ENCODE data around the gene SART3. TPM values are rescaled to one million over a fixed set of nuclear protein-coding genes. Genes with fewer than 3 reads are reported as not detected.

The SART3 gene
- total RNA-seq, 2 donors from 2014 or later, result 33.4 to 44.4 TPM

DNA sequence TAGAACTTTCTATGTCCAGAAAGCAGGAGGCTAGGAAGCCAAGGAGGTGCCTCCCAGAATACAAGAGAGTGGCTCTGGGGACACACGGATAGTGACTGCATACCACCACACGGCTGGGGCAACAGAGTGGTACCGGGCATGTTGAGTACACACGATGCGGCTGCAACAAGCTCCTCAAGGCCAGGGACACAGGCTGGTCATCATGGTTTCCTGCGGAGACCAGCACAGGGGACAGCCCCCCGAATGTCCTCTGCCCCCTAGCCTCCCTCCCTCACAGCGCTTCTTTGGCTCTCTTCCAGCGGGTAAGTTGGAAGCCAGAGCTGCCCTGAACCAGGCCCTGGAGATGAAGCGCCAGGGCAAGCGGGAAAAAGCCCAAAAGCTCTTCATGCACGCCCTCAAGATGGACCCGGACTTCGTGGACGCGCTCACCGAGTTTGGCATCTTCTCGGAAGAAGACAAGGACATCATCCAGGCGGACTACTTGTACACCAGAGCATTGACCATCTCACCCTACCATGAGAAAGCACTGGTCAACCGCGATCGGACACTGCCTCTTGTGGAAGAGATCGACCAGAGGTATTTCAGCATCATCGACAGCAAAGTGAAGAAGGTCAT lies 42.8 kb downstream of the SART3 start:
- peaks cover 53% of the 10 kb centered on the region for H3K36me3 ChIP-seq
- H3K9me3 ChIP-seq, result no peaks in the 10 kb centered on the region
- H3K4me3 ChIP-seq, result no peak overlapping the region
- TF ChIP-seq, protein P1, sequence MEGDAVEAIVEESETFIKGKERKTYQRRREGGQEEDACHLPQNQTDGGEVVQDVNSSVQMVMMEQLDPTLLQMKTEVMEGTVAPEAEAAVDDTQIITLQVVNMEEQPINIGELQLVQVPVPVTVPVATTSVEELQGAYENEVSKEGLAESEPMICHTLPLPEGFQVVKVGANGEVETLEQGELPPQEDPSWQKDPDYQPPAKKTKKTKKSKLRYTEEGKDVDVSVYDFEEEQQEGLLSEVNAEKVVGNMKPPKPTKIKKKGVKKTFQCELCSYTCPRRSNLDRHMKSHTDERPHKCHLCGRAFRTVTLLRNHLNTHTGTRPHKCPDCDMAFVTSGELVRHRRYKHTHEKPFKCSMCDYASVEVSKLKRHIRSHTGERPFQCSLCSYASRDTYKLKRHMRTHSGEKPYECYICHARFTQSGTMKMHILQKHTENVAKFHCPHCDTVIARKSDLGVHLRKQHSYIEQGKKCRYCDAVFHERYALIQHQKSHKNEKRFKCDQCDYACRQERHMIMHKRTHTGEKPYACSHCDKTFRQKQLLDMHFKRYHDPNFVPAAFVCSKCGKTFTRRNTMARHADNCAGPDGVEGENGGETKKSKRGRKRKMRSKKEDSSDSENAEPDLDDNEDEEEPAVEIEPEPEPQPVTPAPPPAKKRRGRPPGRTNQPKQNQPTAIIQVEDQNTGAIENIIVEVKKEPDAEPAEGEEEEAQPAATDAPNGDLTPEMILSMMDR (IDR thresholded peaks at IDR 0.05), result no peak
- DNase-seq (ENCODE audit: low spot score), result no peak
- no peak overlapping the region for H3K27ac ChIP-seq
- H3K27me3 ChIP-seq, result no peaks in the 10 kb centered on the region
- peaks cover 0 to 10% of the 10 kb centered on the region in 2 donors for H3K4me1 ChIP-seq

DNA sequence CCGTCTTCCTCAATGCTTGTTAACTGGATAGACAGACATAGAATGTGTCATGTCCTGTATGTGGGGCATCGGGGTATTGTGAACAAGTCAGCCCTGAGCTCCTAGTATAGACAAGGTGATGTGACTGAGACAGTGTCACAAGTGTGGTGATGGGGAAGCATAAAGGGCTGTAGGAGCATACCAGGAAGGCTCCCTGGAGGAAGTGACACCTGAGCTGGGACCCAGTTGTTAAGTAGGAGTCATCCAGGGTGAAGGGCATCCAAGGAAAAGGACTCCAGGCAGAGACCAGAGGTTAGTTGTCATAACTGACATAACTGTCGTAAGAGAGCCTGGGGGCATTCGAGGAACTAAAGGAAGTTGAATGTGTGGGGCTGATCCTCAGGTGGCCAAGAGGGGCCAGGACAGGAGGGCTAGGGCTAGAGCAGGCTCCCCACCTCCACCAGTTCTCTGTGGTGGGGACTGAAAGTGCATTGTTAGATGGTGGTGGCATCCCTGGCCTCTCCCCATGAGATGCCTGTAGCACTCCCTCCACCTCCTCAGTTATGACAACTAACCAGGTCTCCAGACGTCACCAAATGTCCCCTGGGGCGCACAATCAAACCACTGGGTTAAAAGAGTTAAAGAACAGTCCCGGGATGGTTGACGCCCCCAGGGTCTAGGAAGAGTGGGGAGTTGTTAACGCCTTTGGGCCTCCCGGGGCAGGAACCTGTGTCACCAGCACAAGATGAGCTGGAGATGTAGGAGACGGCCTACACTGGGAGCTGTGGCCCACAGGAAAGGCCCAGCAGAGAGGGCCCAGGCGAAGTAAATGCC lies 43.5 kb downstream of the SART3 start:
- DNase-seq (ENCODE audit: low spot score), result no peak
- Histone ChIP-seq H3K4me3 (no peak overlapping the region), H3K9me3 (no peaks in the 10 kb centered on the region), H3K4me1 (peaks cover 0 to 10% of the 10 kb centered on the region in 2 donors), H3K36me3 (peaks cover 45% of the 10 kb centered on the region), H3K27ac (no peak overlapping the region), H3K27me3 (no peaks in the 10 kb centered on the region)
- TF ChIP-seq, protein P1 (IDR thresholded peaks at IDR 0.05), result no peak

DNA sequence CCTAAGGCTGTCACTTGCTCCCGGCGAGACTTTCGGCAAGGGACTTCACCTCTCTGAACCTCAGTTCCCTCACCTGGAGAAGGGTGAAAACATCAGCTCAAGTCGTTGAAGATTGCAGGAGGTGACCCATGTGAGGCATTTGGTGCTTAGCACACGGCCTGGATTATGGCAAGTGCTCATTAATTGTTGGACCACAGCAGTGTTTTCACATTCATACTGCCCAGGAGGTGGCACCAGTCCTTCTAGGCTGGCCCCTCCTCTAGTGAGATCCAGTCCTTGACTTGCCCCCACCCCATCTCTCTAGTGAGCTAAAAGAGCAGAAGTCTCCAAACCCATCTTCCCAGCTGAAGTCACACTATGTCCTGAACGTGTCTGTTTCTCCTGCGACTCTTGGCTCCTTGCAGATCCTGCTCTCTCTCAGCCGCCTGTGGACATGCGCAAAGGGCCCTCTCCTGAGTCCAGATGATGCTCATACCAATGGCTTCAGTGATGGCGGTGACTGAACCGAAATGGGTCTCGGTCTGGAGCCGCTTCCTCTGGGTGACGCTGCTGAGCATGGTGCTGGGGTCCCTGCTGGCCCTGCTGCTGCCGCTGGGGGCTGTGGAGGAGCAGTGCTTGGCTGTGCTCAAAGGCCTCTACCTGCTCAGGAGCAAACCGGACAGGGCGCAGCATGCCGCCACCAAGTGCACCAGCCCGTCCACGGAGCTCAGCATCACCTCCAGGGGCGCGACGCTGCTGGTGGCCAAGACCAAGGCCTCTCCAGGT lies 44.3 kb downstream of the SART3 start:
- Histone ChIP-seq H3K4me3 (no peak overlapping the region), H3K4me1 (peaks cover 0 to 14% of the 10 kb centered on the region in 2 donors), H3K27ac (no peak overlapping the region), H3K36me3 (peaks cover 39% of the 10 kb centered on the region), H3K27me3 (no peaks in the 10 kb centered on the region), H3K9me3 (no peaks in the 10 kb centered on the region)
- TF ChIP-seq, protein P1 (IDR thresholded peaks at IDR 0.05), result no peak
- DNase-seq (ENCODE audit: low spot score), result no peak

DNA sequence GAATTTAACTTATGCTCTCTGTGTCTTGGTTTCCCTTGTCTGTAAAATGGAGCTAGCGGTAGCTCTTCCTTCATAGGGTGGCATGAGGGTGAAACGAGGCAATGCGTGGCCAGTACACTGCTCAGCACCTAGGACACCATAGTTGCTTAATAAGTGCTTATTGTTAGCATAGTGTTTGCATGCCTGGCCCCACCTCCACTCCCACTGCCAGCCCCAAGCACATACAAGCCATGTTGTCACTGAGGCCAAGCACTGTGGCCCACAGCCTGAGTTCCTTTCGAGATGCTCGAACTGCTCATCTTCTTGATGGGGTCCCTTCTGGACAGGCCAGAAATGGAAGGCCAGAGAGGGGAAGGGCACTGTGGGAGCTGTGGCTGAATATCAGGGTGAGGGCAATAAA lies 45.1 kb downstream of the SART3 start:
- no peak overlapping the region for H3K27ac ChIP-seq
- peaks cover 0 to 14% of the 10 kb centered on the region in 2 donors for H3K4me1 ChIP-seq
- peaks cover 32% of the 10 kb centered on the region for H3K36me3 ChIP-seq
- no peak for DNase-seq (ENCODE audit: low spot score)
- H3K4me3 ChIP-seq, result peak overlapping the region; percentile 67 to 85
- H3K9me3 ChIP-seq, result no peaks in the 10 kb centered on the region
- TF ChIP-seq, protein P1 (IDR thresholded peaks at IDR 0.05), result no peak
- H3K27me3 ChIP-seq, result no peaks in the 10 kb centered on the region

DNA sequence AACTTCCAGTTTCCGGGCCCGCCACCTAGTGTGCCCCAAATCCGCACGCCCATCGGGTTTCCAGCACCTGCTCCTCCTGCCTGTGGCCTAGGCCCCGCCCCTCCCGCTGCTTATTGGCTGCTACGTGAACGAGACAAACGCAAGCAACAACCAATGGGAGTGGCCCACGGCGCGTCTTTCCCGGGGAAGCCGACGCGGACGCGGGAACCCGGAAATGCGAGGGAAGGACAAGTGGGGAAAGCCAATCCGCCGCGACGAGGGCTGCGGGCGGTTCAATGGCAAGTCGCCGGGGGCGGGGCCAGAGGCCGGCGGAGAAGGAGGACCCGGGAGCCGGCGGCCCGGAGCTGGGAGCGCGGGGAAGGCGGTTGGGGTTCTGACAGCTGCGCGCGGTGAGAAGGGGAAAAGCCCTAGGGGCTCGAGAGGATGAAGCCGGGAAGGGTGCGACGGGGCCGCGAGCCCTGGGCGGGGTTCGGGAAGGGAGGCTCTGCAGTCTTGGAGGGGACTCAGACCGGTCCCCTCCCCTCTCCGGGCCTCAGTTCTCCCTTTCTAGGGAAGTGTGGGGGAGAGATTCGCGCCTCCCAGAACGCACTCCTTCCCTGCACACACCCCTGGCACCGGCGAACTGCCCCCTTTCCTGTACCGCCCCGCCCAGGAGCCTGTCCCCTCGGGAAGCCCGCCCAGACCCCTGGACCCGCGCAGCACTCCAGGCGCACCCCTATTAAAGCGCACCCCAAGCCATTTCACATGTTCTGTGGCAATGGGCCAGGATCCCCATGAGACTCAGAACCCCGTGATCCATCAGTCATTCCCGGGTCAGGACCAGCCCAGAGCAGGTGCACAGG lies 45.8 kb downstream of the SART3 start, which contains the start of gene FICD:
FICD (plus strand) TSS at position 305 of the 842 bp plus-strand sequence. CDS start 1,696 bp downstream, outside the sequence.
- no peaks in the 10 kb centered on the region for H3K9me3 ChIP-seq
- peak within 1 kb of the TSS; percentile 63 to 74 for H3K27ac ChIP-seq
- TF ChIP-seq, protein P1 (IDR thresholded peaks at IDR 0.05), result no peak
- peaks cover 24% of the 10 kb centered on the region for H3K36me3 ChIP-seq
- peak within 1 kb of the TSS; percentile 67 to 85 for H3K4me3 ChIP-seq
- H3K27me3 ChIP-seq, result no peaks in the 10 kb centered on the region
- H3K4me1 ChIP-seq, result peaks cover 0 to 14% of the 10 kb centered on the region in 2 donors
- peak; percentile 100 for DNase-seq (ENCODE audit: low spot score)

Data from right atrium auricular region (tissue), 2 donors.